A549 treated with Hydrocortisone at 1 μM for 4 hours (cell line): ENCODE measurements around the gene RBBP8NL. TPM values are rescaled to one million over a fixed set of nuclear protein-coding genes. Genes with fewer than 3 reads are reported as not detected.

Experiments used
- total RNA-seq: library from RNA; stranded (reverse); fragments of 200-300 nt; extraction: Qiagen RNA extraction; gene quantifications from 5 replicates; pipeline ENCODE4 v1.2.3, GENCODE V29; 2022

The RBBP8NL gene
- 0.62 to 1.3 TPM (median 0.98 TPM) in 5 replicates for total RNA-seq

GRCh38 chr20:62427172-62428001 is at the start of gene RBBP8NL:
TSS of gene RBBP8NL (minus strand) at chr20:62427539. CDS start at chr20:62419647, 7,892 bp downstream.

GRCh38 chr20:62475772-62476055 is 48.4 kb upstream of the RBBP8NL start, which contains the start of gene GATA5:
TSS of gene GATA5 (minus strand) at chr20:62475995. CDS start at chr20:62475521, 474 bp downstream.

GRCh38 chr20:62407221-62407992 is 19.9 kb downstream of the RBBP8NL start, which contains the start of gene CABLES2:
TSS of gene CABLES2 (minus strand) at chr20:62407285. CDS start at chr20:62407276, 9 bp downstream.

GRCh38 chr20:62386383-62387218 is 40.7 kb downstream of the RBBP8NL start, which contains the start of gene RPS21:
TSS of gene RPS21 (plus strand) at chr20:62387103. CDS start at chr20:62387339, 236 bp downstream.

GRCh38 chr20:62367136-62367632 is 60.2 kb downstream of the RBBP8NL start, which contains the start of gene LAMA5:
TSS of gene LAMA5 (minus strand) at chr20:62367312. CDS start at chr20:62367245, 67 bp downstream.

Other genes with a start within 250 kb of the RBBP8NL start
- gene MTG2, start 244.5 kb downstream of the RBBP8NL start, total RNA-seq: 33.3 to 41.8 TPM (median 36.8 TPM) in 5 replicates
- not detected in 5 replicates for gene HRH3, start 207.3 kb downstream of the RBBP8NL start, total RNA-seq
- 17.8 to 19.6 TPM (median 18.4 TPM) in 5 replicates for gene OSBPL2, start 189.0 kb downstream of the RBBP8NL start, total RNA-seq
- 161 to 183 TPM (median 177 TPM) in 5 replicates for gene ADRM1, start 124.5 kb downstream of the RBBP8NL start, total RNA-seq
- gene LAMA5, start 60.2 kb downstream of the RBBP8NL start, total RNA-seq: 313 to 453 TPM (median 400 TPM) in 5 replicates
- 2,384 to 3,109 TPM (median 2,755 TPM) in 5 replicates for gene RPS21, start 40.4 kb downstream of the RBBP8NL start, total RNA-seq
- 4.4 to 6.4 TPM (median 5.7 TPM) in 5 replicates for gene CABLES2, start 20.3 kb downstream of the RBBP8NL start, total RNA-seq
- 0.45 to 0.82 TPM (median 0.71 TPM) in 5 replicates for gene GATA5, start 48.5 kb upstream of the RBBP8NL start, total RNA-seq
- gene SLCO4A1, start 215.0 kb upstream of the RBBP8NL start, total RNA-seq: 11.4 to 13.4 TPM (median 12.6 TPM) in 5 replicates